CD4-positive, alpha-beta memory T cell (primary cell): ENCODE results near the gene CORO2B. TPM values are rescaled to one million over a fixed set of nuclear protein-coding genes. Genes with fewer than 3 reads are reported as not detected.

Experiments used
- CTCF ChIA-PET: fragments of 350-600 bp; sonication (Branson Sonifier 250); formaldehyde crosslinking; loops from one replicate; lab custom pipeline; 2021; ENCODE audit warnings: inconsistent platforms; ENCODE audit not compliant: partially characterized antibody; lab: Charles Lee
- POLR2A ChIA-PET: fragments of 350-600 bp; sonication (Branson Sonifier 250); formaldehyde crosslinking; loops from one replicate; lab custom pipeline; 2021; ENCODE audit not compliant: partially characterized antibody; lab: Charles Lee
- DNase-seq, 5 donors: peaks; one replicate each; pipeline versions ENCODE4 v3.0.0 to v3.0.0-alpha.2; 2020 to 2022; ENCODE audit warnings: mixed read lengths in 1 of 5
- H3K27ac ChIP-seq: one replicate; pipeline ENCODE4 v1.7.0; 2013; ENCODE audit warnings: low read depth, low read length
- H3K27me3 ChIP-seq: 2 replicates; pipeline ENCODE4 v1.7.0; 2013; ENCODE audit warnings: mild to moderate bottlenecking, low read length, moderate library complexity; ENCODE audit not compliant: insufficient read depth
- H3K36me3 ChIP-seq: 2 replicates; pipeline ENCODE4 v1.7.0; 2013; ENCODE audit warnings: mild to moderate bottlenecking, low read length, moderate library complexity; ENCODE audit not compliant: insufficient read depth
- H3K4me1 ChIP-seq: 2 replicates; pipeline ENCODE4 v1.7.0; 2013; ENCODE audit warnings: mild to moderate bottlenecking, low read length, moderate library complexity; ENCODE audit not compliant: insufficient read depth
- H3K4me3 ChIP-seq, 2 donors: one replicate each; pipeline ENCODE4 v1.7.0; 2013; ENCODE audit warnings: low read length in 2 of 2, mild to moderate bottlenecking in 1 of 2
- H3K9me3 ChIP-seq, 2 donors: one replicate each; pipeline ENCODE4 v1.7.0; 2013; ENCODE audit warnings: low read length in 2 of 2, control low read depth in 1 of 2; ENCODE audit not compliant: control insufficient read depth in 1 of 2
- H3K27ac Mint-ChIP-seq, 7 donors: one replicate each; pipeline ENCODE4 v1.8.0; 2020 to 2021; ENCODE audit warnings: mixed read lengths in 7 of 7, mild to moderate bottlenecking in 6 of 7, inconsistent platforms in 3 of 7, moderate library complexity in 3 of 7
- H3K27me3 Mint-ChIP-seq, 2 donors: one replicate each; pipeline ENCODE4 v1.8.0; 2020 to 2021; ENCODE audit warnings: mixed read lengths in 2 of 2
- H3K36me3 Mint-ChIP-seq, 2 donors: one replicate each; pipeline ENCODE4 v1.8.0; 2020 to 2021; ENCODE audit warnings: mixed read lengths in 2 of 2, inconsistent platforms in 1 of 2, mild to moderate bottlenecking in 1 of 2
- H3K4me1 Mint-ChIP-seq, 4 donors: one replicate each; pipeline ENCODE4 v1.8.0; 2020 to 2021; ENCODE audit warnings: mixed read lengths in 4 of 4, mild to moderate bottlenecking in 1 of 4
- H3K4me3 Mint-ChIP-seq, 8 donors: one replicate each; pipeline ENCODE4 v1.8.0; 2020 to 2021; ENCODE audit warnings: mixed read lengths in 8 of 8, mild to moderate bottlenecking in 7 of 8, moderate library complexity in 6 of 8, inconsistent platforms in 3 of 8
- H3K9me3 Mint-ChIP-seq, 8 donors: one replicate each; pipeline ENCODE4 v1.8.0; 2020 to 2021; ENCODE audit warnings: mixed read lengths in 8 of 8, mild to moderate bottlenecking in 5 of 8, inconsistent platforms in 3 of 8, moderate library complexity in 1 of 8
- intact Hi-C: fragments of 100-400 bp; cut with micrococcal nuclease; formaldehyde crosslinking; loops from one replicate; pipeline ENCODE4 v1.15.1; 2023
- polyA plus RNA-seq, 2 donors: library from polyadenylated mRNA; unstranded; fragments of 300-500 nt; fragmentation: Illumina TruSeq; gene quantifications; one replicate each; pipeline ENCODE4 v1.2.3, GENCODE V29; 2021
- total RNA-seq, 2 experiments: library from RNA; stranded (reverse); gene quantifications; one replicate each; pipeline ENCODE4 v1.2.3, GENCODE V29; 2021

The CORO2B gene
- total and polyA plus RNA-seq, 4 experiments from 2014 or later, result not detected

GRCh38 chr15:68609629-68610028, 30.8 kb downstream of the CORO2B start:
- Mint-ChIP-seq H3K27ac (no peak overlapping the region), H3K36me3 (no peaks in the 10 kb centered on the region), H3K27me3 (peaks cover 4 to 11% of the 10 kb centered on the region in 2 donors), H3K4me1 (no peaks in the 10 kb centered on the region), H3K4me3 (no peak overlapping the region), H3K9me3 (peaks cover 0 to 7% (median 5%) of the 10 kb centered on the region in 8 donors)
- H3K4me3 ChIP-seq, result no peak overlapping the region
- ChIA-PET POLR2A (no interaction called here), CTCF (no interaction called here)
- no peaks in the 10 kb centered on the region for H3K36me3 ChIP-seq
- H3K27me3 ChIP-seq, result no peaks in the 10 kb centered on the region
- no peaks in the 10 kb centered on the region for H3K9me3 ChIP-seq
- no peak for DNase-seq
- H3K27ac ChIP-seq, result no peak overlapping the region
- no peaks in the 10 kb centered on the region for H3K4me1 ChIP-seq
- intact Hi-C loops, result no loop called here

DNA sequence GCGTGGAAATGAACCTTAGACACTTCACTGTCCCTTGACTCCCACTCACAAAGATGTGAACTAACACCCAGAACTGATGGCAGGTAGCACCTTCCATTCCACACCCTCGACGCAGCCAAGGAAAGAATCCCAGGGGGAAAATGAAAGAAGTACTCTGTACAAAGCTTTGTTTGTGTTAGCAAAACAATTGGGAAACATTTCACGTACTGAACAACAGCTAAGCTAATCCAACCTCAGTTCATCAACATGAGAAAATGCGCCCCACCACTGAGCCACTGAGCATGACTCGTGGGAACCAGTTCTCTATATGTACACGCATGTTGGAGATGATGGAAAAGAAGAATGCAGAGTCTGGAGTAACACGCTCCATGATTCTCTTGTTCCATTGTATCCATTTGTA, 32.0 kb downstream of the CORO2B start:
- H3K27ac ChIP-seq, result no peak overlapping the region
- H3K4me3 ChIP-seq, result no peak overlapping the region
- H3K27me3 ChIP-seq, result no peaks in the 10 kb centered on the region
- DNase-seq, result no peak
- no peaks in the 10 kb centered on the region for H3K36me3 Mint-ChIP-seq
- no peaks in the 10 kb centered on the region for H3K36me3 ChIP-seq
- no peak overlapping the region for H3K4me3 Mint-ChIP-seq
- peaks cover 0 to 12% (median 5%) of the 10 kb centered on the region in 8 donors for H3K9me3 Mint-ChIP-seq
- no peaks in the 10 kb centered on the region for H3K4me1 ChIP-seq
- no peak overlapping the region for H3K27ac Mint-ChIP-seq
- intact Hi-C loops, result no loop called here
- no peaks in the 10 kb centered on the region for H3K4me1 Mint-ChIP-seq
- CTCF ChIA-PET, result no interaction called here
- POLR2A ChIA-PET, result no interaction called here
- H3K9me3 ChIP-seq, result no peaks in the 10 kb centered on the region
- H3K27me3 Mint-ChIP-seq, result peaks cover 3 to 11% of the 10 kb centered on the region in 2 donors

GRCh38 chr15:68612503-68612902, 33.7 kb downstream of the CORO2B start:
- no peak overlapping the region for H3K27ac Mint-ChIP-seq
- no peaks in the 10 kb centered on the region for H3K4me1 ChIP-seq
- no peak overlapping the region for H3K4me3 ChIP-seq
- H3K36me3 Mint-ChIP-seq, result no peaks in the 10 kb centered on the region
- H3K4me1 Mint-ChIP-seq, result no peaks in the 10 kb centered on the region
- no peaks in the 10 kb centered on the region for H3K9me3 ChIP-seq
- CTCF ChIA-PET, result no interaction called here
- no peaks in the 10 kb centered on the region for H3K27me3 ChIP-seq
- peaks cover 5 to 7% of the 10 kb centered on the region in 2 donors for H3K27me3 Mint-ChIP-seq
- H3K9me3 Mint-ChIP-seq, result peaks cover 0 to 7% (median 0%) of the 10 kb centered on the region in 8 donors
- POLR2A ChIA-PET, result no interaction called here
- H3K36me3 ChIP-seq, result no peaks in the 10 kb centered on the region
- H3K27ac ChIP-seq, result no peak overlapping the region
- intact Hi-C loops, result no loop called here
- no peak for DNase-seq
- H3K4me3 Mint-ChIP-seq, result no peak overlapping the region

GRCh38 chr15:68612979-68613740, 34.4 kb downstream of the CORO2B start:
- peaks cover 6 to 9% of the 10 kb centered on the region in 2 donors for H3K27me3 Mint-ChIP-seq
- H3K4me3 Mint-ChIP-seq, result no peak overlapping the region
- no peaks in the 10 kb centered on the region for H3K4me1 ChIP-seq
- peaks cover 0 to 7% (median 0%) of the 10 kb centered on the region in 8 donors for H3K9me3 Mint-ChIP-seq
- H3K27ac Mint-ChIP-seq, result no peak overlapping the region
- no peaks in the 10 kb centered on the region for H3K36me3 ChIP-seq
- H3K4me1 Mint-ChIP-seq, result no peaks in the 10 kb centered on the region
- H3K36me3 Mint-ChIP-seq, result no peaks in the 10 kb centered on the region
- no peaks in the 10 kb centered on the region for H3K27me3 ChIP-seq
- CTCF ChIA-PET, result interaction anchor here (1.0 kb wide), 1 partner anchor 61 kb away, joined by 3 read pairs; no protein-coding TSS in a partner anchor
- no peak overlapping the region for H3K4me3 ChIP-seq
- POLR2A ChIA-PET, result no interaction called here
- intact Hi-C loops, result no loop called here
- H3K9me3 ChIP-seq, result no peaks in the 10 kb centered on the region
- DNase-seq, result no peak
- H3K27ac ChIP-seq, result no peak overlapping the region

DNA sequence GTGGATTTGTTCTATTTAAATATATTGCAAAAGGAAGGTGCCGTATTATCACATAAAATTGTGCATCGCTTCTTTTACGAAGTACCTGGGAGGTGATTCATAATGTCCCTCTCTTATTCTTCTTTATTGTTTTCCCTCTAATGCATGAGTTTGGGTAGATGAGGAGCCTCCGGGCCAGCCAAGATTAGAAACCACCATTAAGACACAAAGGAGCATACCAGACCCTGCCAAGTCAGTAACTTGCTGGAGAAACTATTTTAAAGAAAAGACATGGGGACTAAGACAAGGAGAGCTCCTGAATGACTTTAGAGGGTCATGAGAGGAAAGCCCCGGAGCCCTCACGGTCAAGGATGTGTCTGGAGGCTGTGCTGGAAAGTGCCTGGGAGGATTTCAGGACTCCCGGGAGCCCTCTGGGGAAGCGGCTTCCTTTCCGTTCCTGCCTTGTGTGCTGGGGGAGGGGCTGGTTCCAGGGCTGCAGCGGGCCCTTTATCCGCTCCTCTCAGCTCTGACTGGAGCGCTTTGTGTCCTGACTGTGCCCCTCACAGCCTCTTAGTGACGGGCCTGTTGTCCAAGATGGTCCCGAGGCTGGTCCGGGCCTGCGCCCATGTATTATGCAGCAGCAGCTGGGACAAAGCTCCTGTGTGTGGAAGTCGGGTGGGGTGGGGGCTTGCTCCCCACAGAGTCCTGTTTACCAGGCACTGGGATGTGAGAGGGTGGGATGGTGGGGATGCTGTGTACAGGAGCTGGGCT, 35.7 kb downstream of the CORO2B start:
- Mint-ChIP-seq H3K4me1 (no peaks in the 10 kb centered on the region), H3K27me3 (peaks cover 5 to 6% of the 10 kb centered on the region in 2 donors), H3K36me3 (no peaks in the 10 kb centered on the region), H3K4me3 (no peak overlapping the region), H3K9me3 (peaks cover 0 to 7% (median 0%) of the 10 kb centered on the region in 8 donors), H3K27ac (no peak overlapping the region)
- no peak for DNase-seq
- ChIA-PET POLR2A (no interaction called here), CTCF (no interaction called here)
- no peaks in the 10 kb centered on the region for H3K27me3 ChIP-seq
- H3K36me3 ChIP-seq, result no peaks in the 10 kb centered on the region
- H3K4me1 ChIP-seq, result no peaks in the 10 kb centered on the region
- no peaks in the 10 kb centered on the region for H3K9me3 ChIP-seq
- no peak overlapping the region for H3K27ac ChIP-seq
- H3K4me3 ChIP-seq, result no peak overlapping the region
- intact Hi-C loops, result no loop called here

DNA sequence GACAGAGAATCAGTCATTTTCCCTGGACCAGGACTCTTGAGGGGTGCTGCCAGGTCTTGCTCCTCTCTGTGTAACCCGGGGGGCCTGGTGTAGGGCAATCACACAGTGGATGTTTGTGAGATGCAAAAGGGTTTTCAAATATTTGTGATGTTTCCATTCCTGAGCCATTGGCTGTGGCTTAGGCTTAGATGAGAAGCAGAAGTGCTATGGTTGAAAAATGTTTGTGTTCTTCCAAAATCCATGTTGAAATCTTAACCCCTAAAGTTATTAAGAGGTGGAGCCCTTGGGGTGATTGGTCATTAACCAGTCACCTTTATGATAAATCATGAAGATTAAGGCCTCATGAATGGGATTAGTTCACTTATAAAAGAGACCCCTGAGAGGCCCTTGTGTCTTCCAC, 36.5 kb downstream of the CORO2B start:
- H3K36me3 Mint-ChIP-seq, result no peaks in the 10 kb centered on the region
- intact Hi-C loops, result no loop called here
- H3K4me3 ChIP-seq, result no peak overlapping the region
- DNase-seq, result no peak
- H3K4me1 ChIP-seq, result no peaks in the 10 kb centered on the region
- ChIA-PET CTCF (no interaction called here), POLR2A (no interaction called here)
- no peaks in the 10 kb centered on the region for H3K4me1 Mint-ChIP-seq
- no peaks in the 10 kb centered on the region for H3K27me3 ChIP-seq
- no peak overlapping the region for H3K27ac Mint-ChIP-seq
- H3K4me3 Mint-ChIP-seq, result no peak overlapping the region
- peaks cover 5 to 6% of the 10 kb centered on the region in 2 donors for H3K27me3 Mint-ChIP-seq
- H3K9me3 Mint-ChIP-seq, result peaks cover 0 to 7% (median 0%) of the 10 kb centered on the region in 8 donors
- no peaks in the 10 kb centered on the region for H3K36me3 ChIP-seq
- no peaks in the 10 kb centered on the region for H3K9me3 ChIP-seq
- no peak overlapping the region for H3K27ac ChIP-seq

GRCh38 chr15:68615811-68616210, 37.0 kb downstream of the CORO2B start:
- intact Hi-C loops, result no loop called here
- Histone ChIP-seq H3K4me1 (no peaks in the 10 kb centered on the region), H3K9me3 (no peaks in the 10 kb centered on the region), H3K36me3 (no peaks in the 10 kb centered on the region), H3K4me3 (no peak overlapping the region), H3K27ac (no peak overlapping the region), H3K27me3 (no peaks in the 10 kb centered on the region)
- ChIA-PET CTCF (no interaction called here), POLR2A (no interaction called here)
- H3K4me3 Mint-ChIP-seq, result no peak overlapping the region
- peaks cover 6 to 8% of the 10 kb centered on the region in 2 donors for H3K27me3 Mint-ChIP-seq
- peaks cover 0 to 7% (median 0%) of the 10 kb centered on the region in 8 donors for H3K9me3 Mint-ChIP-seq
- no peaks in the 10 kb centered on the region for H3K4me1 Mint-ChIP-seq
- no peaks in the 10 kb centered on the region for H3K36me3 Mint-ChIP-seq
- H3K27ac Mint-ChIP-seq, result no peak overlapping the region
- no peak for DNase-seq
